ENCODE results near the gene REV1.

DNA sequence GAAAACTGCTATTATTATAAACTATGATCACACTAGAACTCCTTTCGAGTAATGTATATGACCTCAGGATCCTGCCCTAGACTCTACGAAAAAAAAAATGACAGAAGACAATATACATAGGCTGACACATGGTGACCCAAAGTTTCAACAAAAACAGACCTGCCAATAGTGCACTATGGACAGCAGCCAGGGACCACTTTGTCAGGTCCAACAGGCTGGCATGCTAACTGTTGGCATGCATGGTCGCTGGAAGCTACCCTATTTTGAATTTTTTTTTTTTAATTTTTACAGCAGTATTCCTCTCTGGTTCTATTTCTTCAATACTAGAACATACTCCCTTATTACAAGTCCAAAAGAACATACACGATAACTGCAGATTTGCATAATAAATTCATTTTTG lies 38.1 kb downstream of the REV1 start:
- no peak for TF ChIP-seq EZH2 (IDR thresholded peaks at IDR 0.05; ENCODE audit: borderline replicate concordance, low read length)
- TF ChIP-seq, protein P1, sequence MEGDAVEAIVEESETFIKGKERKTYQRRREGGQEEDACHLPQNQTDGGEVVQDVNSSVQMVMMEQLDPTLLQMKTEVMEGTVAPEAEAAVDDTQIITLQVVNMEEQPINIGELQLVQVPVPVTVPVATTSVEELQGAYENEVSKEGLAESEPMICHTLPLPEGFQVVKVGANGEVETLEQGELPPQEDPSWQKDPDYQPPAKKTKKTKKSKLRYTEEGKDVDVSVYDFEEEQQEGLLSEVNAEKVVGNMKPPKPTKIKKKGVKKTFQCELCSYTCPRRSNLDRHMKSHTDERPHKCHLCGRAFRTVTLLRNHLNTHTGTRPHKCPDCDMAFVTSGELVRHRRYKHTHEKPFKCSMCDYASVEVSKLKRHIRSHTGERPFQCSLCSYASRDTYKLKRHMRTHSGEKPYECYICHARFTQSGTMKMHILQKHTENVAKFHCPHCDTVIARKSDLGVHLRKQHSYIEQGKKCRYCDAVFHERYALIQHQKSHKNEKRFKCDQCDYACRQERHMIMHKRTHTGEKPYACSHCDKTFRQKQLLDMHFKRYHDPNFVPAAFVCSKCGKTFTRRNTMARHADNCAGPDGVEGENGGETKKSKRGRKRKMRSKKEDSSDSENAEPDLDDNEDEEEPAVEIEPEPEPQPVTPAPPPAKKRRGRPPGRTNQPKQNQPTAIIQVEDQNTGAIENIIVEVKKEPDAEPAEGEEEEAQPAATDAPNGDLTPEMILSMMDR (IDR thresholded peaks at IDR 0.05; ENCODE audit: low read length), result no peak

All from OCI-LY1 (cell line).